Erythroblast (primary cell): ENCODE results near the gene MROH2A.

Experiments
- GATA1 ChIP-seq: IDR thresholded peaks from 2 replicates; pipeline ENCODE4 v1.6.1; 2011; ENCODE audit warnings: low read depth, mild to moderate bottlenecking, control low read depth, low read length, moderate library complexity
- POLR2A ChIP-seq: IDR thresholded peaks from 2 replicates; pipeline ENCODE4 v1.6.1; 2011; ENCODE audit warnings: mild to moderate bottlenecking, low read length

GRCh38 chr2:233818639-233819621 is 40.8 kb downstream of the MROH2A start:
- TF ChIP-seq POLR2A (no peak), GATA1 (no peak)
